ENCODE data around the gene KBTBD12.

GRCh38 chr3:127903611-127904375 lies 11.2 kb upstream of the KBTBD12 start:
- TF ChIP-seq, protein P1, sequence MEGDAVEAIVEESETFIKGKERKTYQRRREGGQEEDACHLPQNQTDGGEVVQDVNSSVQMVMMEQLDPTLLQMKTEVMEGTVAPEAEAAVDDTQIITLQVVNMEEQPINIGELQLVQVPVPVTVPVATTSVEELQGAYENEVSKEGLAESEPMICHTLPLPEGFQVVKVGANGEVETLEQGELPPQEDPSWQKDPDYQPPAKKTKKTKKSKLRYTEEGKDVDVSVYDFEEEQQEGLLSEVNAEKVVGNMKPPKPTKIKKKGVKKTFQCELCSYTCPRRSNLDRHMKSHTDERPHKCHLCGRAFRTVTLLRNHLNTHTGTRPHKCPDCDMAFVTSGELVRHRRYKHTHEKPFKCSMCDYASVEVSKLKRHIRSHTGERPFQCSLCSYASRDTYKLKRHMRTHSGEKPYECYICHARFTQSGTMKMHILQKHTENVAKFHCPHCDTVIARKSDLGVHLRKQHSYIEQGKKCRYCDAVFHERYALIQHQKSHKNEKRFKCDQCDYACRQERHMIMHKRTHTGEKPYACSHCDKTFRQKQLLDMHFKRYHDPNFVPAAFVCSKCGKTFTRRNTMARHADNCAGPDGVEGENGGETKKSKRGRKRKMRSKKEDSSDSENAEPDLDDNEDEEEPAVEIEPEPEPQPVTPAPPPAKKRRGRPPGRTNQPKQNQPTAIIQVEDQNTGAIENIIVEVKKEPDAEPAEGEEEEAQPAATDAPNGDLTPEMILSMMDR (IDR thresholded peaks at IDR 0.05) = no peak
- no peak for TF ChIP-seq EZH2 (IDR thresholded peaks at IDR 0.05)
- TF ChIP-seq EZH2phosphoT487 (IDR thresholded peaks at IDR 0.05) = no peak
